Smooth muscle cell (in vitro differentiated cells): ENCODE results near the gene PLA2G2F. TPM values are rescaled to one million over a fixed set of nuclear protein-coding genes. Genes with fewer than 3 reads are reported as not detected.

Source experiments
- DNase-seq: peaks from one replicate; lab custom pipeline; 2025; ENCODE audit not compliant: unreplicated experiment; lab: John Stamatoyannopoulos, UW
- H2AFZ ChIP-seq: fragments of 200-600 bp; sonication (generic); 2 replicates; pipeline ENCODE4 v1.6.0; 2016; ENCODE audit warnings: antibody characterized with exemption, low read depth, mild to moderate bottlenecking
- H3F3A ChIP-seq: fragments of 200-600 bp; sonication (generic); 2 replicates; pipeline ENCODE4 v1.6.0; 2017; ENCODE audit warnings: antibody characterized with exemption, low read depth
- H3K27ac ChIP-seq: fragments of 200-600 bp; sonication (generic); 2 replicates; pipeline ENCODE4 v1.5.1; 2016; ENCODE audit warnings: low read depth, mild to moderate bottlenecking
- H3K27me3 ChIP-seq: fragments of 200-600 bp; sonication (generic); 2 replicates; pipeline ENCODE4 v1.6.1; 2016; ENCODE audit warnings: low read depth, mild to moderate bottlenecking
- H3K36me3 ChIP-seq: fragments of 200-600 bp; sonication (generic); 2 replicates; pipeline ENCODE4 v1.5.1; 2016; ENCODE audit warnings: low read depth
- H3K4me1 ChIP-seq: fragments of 200-600 bp; sonication (generic); 2 replicates; pipeline ENCODE4 v1.5.1; 2016; ENCODE audit warnings: low read depth
- H3K4me2 ChIP-seq: fragments of 200-600 bp; sonication (generic); 2 replicates; pipeline ENCODE4 v1.6.0; 2016; ENCODE audit warnings: mild to moderate bottlenecking
- H3K4me3 ChIP-seq: fragments of 200-600 bp; sonication (generic); 2 replicates; pipeline ENCODE4 v1.5.1; 2016; ENCODE audit warnings: mild to moderate bottlenecking
- H3K79me2 ChIP-seq: fragments of 200-600 bp; sonication (generic); 2 replicates; pipeline ENCODE4 v1.6.0; 2016; ENCODE audit warnings: low read depth, mild to moderate bottlenecking
- H3K9ac ChIP-seq: fragments of 200-600 bp; sonication (generic); 2 replicates; pipeline ENCODE4 v1.6.0; 2016; ENCODE audit warnings: low read depth
- H3K9me3 ChIP-seq: fragments of 200-600 bp; sonication (generic); replicated peaks from 2 replicates; pipeline ENCODE4 v1.5.1; 2016; ENCODE audit warnings: low read depth
- H4K20me1 ChIP-seq: fragments of 200-600 bp; sonication (generic); 2 replicates; pipeline ENCODE4 v1.6.0; 2016; ENCODE audit warnings: low read depth
- WGBS: methylation state at CpG from one replicate; pipeline ENCODE4 v1.1.7; 2016; ENCODE audit warnings: low lambda C conversion rate; 5-methylcytosine and 5-hydroxymethylcytosine counted together
- polyA plus RNA-seq: library from polyadenylated mRNA; unstranded; fragments of >200 nt; fragmentation: Nextera tagmentation; extraction: Ambion mirVana; gene quantifications from 2 replicates; pipeline ENCODE4 v1.2.1, GENCODE V29; 2016
- total RNA-seq: library from RNA; depleted of rRNA; stranded (reverse); fragments of >200 nt; gene quantifications from 2 replicates; pipeline ENCODE4 v1.2.3, GENCODE V29; 2014
- TF ChIP-seq, protein P1 (sequence below): fragments of 200-600 bp; sonication (generic); IDR thresholded peaks from 2 replicates; pipeline ENCODE4 v1.5.1; 2017; ENCODE audit warnings: borderline replicate concordance, mild to moderate bottlenecking, antibody characterized with exemption; ENCODE audit not compliant: insufficient read depth, poor library complexity, severe bottlenecking

Gene PLA2G2F
- total and polyA plus RNA-seq, 2 experiments from 2014 or later = 0.81 to 1.9 TPM

DNA sequence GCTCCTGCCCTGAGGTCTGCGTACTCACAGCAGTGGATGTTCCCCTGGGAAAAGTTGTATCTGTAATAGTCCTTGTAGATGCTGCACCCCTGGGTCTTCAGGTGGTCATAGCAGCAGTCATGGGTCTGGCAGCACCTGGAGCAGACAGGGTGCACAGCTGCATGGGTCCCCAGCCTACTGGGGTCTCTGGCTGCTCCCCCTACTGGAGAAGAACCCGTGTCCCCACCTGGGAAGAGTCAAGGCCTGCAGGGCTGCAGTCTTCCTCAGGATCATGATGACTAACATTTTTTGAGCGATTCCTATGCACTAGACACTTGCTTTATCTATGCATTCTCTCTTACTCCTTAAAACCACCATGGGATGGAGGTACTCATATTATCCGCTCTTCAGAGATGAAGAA lies 23.6 kb upstream of the PLA2G2F start:
- H3K27ac ChIP-seq = no peak overlapping the region
- no peaks in the 10 kb centered on the region for H3K36me3 ChIP-seq
- no peak overlapping the region for H3K4me3 ChIP-seq
- WGBS = 92% methylated on average over 4 of the region's 4 CpGs
- H4K20me1 ChIP-seq = no peaks in the 10 kb centered on the region
- H3K79me2 ChIP-seq = no peaks in the 10 kb centered on the region
- no peaks in the 10 kb centered on the region for H3K4me1 ChIP-seq
- H3K9me3 ChIP-seq = no peaks in the 10 kb centered on the region
- TF ChIP-seq, protein P1, sequence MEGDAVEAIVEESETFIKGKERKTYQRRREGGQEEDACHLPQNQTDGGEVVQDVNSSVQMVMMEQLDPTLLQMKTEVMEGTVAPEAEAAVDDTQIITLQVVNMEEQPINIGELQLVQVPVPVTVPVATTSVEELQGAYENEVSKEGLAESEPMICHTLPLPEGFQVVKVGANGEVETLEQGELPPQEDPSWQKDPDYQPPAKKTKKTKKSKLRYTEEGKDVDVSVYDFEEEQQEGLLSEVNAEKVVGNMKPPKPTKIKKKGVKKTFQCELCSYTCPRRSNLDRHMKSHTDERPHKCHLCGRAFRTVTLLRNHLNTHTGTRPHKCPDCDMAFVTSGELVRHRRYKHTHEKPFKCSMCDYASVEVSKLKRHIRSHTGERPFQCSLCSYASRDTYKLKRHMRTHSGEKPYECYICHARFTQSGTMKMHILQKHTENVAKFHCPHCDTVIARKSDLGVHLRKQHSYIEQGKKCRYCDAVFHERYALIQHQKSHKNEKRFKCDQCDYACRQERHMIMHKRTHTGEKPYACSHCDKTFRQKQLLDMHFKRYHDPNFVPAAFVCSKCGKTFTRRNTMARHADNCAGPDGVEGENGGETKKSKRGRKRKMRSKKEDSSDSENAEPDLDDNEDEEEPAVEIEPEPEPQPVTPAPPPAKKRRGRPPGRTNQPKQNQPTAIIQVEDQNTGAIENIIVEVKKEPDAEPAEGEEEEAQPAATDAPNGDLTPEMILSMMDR = no peak
- no peaks in the 10 kb centered on the region for H3K27me3 ChIP-seq
- DNase-seq = no peak
- H3K9ac ChIP-seq = no peak overlapping the region
- no peak overlapping the region for H3K4me2 ChIP-seq
- H2AFZ ChIP-seq = no peak overlapping the region
- H3F3A ChIP-seq = no peaks in the 10 kb centered on the region

DNA sequence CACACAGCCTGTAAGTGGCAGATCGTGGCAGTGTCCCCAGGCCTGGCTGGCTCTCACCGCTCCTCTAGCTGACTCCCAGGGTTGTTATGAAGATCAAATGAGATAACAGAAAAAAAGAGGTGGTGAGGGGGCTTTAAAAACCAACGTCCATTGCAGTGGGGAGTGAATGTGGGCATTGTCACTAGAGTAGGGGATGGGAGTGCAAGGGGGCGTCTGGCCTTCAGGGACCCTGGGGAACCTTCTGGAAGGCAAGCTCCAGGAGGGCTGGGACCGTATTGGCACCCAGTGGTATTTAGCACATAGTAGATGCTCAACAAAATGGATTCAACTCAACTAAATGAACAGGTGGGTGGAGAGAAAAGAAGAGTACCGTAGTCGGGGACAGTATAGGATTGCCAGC lies 23.2 kb upstream of the PLA2G2F start:
- no peak overlapping the region for H3K27ac ChIP-seq
- no peak overlapping the region for H3K9ac ChIP-seq
- H3K27me3 ChIP-seq = no peaks in the 10 kb centered on the region
- H3K9me3 ChIP-seq = no peaks in the 10 kb centered on the region
- no peaks in the 10 kb centered on the region for H3K4me1 ChIP-seq
- no peaks in the 10 kb centered on the region for H3K79me2 ChIP-seq
- no peaks in the 10 kb centered on the region for H4K20me1 ChIP-seq
- DNase-seq = no peak
- 89% methylated on average over 7 of the region's 7 CpGs for WGBS
- H3K4me2 ChIP-seq = no peak overlapping the region
- H3K36me3 ChIP-seq = no peaks in the 10 kb centered on the region
- no peak overlapping the region for H2AFZ ChIP-seq
- TF ChIP-seq, protein P1 = no peak
- no peaks in the 10 kb centered on the region for H3F3A ChIP-seq
- H3K4me3 ChIP-seq = no peak overlapping the region

DNA sequence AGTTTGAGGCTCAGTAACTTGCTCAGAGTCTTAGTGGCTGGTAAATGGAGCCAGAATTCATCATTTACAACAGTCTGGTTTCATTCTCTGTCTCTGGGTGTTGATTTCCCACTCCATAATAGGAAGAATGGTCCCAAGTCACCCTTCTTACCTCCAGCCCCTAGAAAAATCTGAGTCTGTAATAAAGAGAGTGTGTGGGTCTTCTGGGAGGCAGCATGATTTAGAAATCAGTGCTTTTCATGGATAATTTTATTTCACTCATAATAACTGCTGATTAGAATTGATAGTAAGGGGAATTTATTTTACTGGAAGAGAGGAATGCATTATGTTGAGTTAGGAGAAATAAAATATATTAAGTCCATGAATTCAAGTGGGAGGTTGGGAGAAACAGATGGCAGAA lies 21.9 kb upstream of the PLA2G2F start:
- no peaks in the 10 kb centered on the region for H3K36me3 ChIP-seq
- no peak overlapping the region for H3K4me3 ChIP-seq
- H3K9ac ChIP-seq = no peak overlapping the region
- H3F3A ChIP-seq = no peaks in the 10 kb centered on the region
- no peak overlapping the region for H3K27ac ChIP-seq
- no peaks in the 10 kb centered on the region for H3K79me2 ChIP-seq
- DNase-seq = no peak
- no peaks in the 10 kb centered on the region for H4K20me1 ChIP-seq
- no peak overlapping the region for H2AFZ ChIP-seq
- H3K4me1 ChIP-seq = no peaks in the 10 kb centered on the region
- H3K9me3 ChIP-seq = no peaks in the 10 kb centered on the region
- H3K27me3 ChIP-seq = no peaks in the 10 kb centered on the region
- H3K4me2 ChIP-seq = no peak overlapping the region
- TF ChIP-seq, protein P1 = no peak

DNA sequence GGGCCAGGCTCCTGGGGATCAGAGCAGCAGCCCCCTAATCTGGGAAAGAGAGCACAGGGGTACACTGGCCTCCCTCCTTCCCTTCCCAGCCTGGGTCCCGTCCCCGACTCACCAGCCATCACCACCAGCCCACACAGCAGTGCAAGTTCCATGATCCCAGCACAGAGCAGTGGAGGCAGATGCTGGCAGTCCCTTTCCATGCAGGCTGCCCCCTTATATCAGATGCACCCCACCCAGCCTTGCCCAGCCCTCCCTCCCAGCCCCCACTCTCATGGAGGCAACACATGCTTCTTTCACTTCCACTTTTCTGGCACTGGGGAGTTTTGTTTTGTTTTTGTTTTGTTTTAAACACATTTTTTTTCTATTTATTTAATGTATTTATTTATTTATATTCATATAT lies 19.8 kb upstream of the PLA2G2F start, which contains the start of gene PLA2G2D:
Gene PLA2G2D (minus strand): TSS at position 190 of the 400 bp plus-strand sequence. CDS start 38 bp downstream, at position 152.
- no peaks in the 10 kb centered on the region for H3K9me3 ChIP-seq
- no peaks in the 10 kb centered on the region for H3K27me3 ChIP-seq

More for the DNA sequence above, 19.8 kb upstream of the PLA2G2F start, which contains the start of gene PLA2G2D:
- no peak within 1 kb of the TSS for H3K9ac ChIP-seq
- H3K4me1 ChIP-seq = no peaks in the 10 kb centered on the region
- H3K27ac ChIP-seq = no peak within 1 kb of the TSS
- 66% methylated on average over 2 of the region's 2 CpGs for WGBS
- no peaks in the 10 kb centered on the region for H3K36me3 ChIP-seq
- H2AFZ ChIP-seq = no peak within 1 kb of the TSS
- TF ChIP-seq, protein P1 = no peak
- DNase-seq = no peak
- H4K20me1 ChIP-seq = no peaks in the 10 kb centered on the region
- H3K4me3 ChIP-seq = no peak within 1 kb of the TSS
- H3K79me2 ChIP-seq = no peaks in the 10 kb centered on the region
- H3K4me2 ChIP-seq = no peak within 1 kb of the TSS
- no peaks in the 10 kb centered on the region for H3F3A ChIP-seq
